ENCODE measurements around the gene LGI2. TPM values are rescaled to one million over a fixed set of nuclear protein-coding genes. Genes with fewer than 3 reads are reported as not detected.

The LGI2 gene
- total and polyA plus RNA-seq, 2 experiments from 2014 or later: 0.63 to 8.0 TPM

DNA sequence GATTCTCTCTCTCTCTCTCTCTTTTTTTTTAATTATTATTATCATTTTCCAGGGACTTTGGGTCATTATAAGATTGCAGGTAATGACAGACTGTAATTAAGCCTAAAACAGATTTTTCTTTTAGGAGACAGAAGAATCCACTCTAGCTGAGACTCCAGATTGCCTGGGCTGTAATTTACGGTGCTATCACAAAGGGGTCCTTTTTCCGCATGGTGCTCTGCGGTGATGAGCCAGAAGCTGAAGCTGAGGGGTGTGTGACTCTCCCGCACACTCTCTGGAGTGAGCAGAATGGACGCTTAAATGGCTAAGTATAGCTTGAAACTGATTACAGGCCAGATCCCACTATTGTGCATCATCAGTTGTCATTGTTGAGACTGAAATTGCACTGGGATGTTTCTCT lies 50.0 kb downstream of the LGI2 start (continued):
- TF ChIP-seq ZNF331 (CRISPR knock-in tag; IDR thresholded peaks at IDR 0.05; ENCODE audit: low read depth): no peak
- no peak for TF ChIP-seq ZNF114 (CRISPR knock-in tag; IDR thresholded peaks at IDR 0.05)

DNA sequence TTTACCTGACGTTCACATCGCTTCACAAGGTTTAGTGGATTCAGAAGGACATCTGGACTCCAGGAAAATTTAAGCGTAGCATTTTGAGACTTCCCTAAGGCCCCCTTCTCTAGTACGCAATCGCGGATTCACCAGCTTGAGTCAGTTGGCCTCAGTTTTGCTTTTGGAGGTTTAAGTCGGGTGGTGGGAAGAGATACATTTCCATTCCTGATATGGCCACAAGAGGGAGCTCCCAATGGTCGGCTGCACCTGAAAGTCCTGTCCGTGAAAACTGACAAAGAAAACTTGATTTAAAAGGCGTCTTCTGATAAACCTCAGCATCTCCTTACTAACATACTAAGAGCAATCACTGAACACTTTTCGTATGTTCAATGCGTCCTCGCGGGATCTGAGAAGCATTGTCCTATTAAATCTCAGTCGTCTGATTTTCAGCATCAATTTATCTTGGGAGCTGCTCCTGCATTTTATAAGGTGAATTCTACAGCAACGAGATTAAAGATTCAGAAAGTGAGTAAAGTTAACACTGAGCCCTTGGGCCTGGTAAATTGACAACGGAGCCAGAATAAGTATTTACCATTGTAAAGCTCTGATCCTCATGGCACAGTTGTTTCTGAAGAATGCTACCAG lies 50.6 kb downstream of the LGI2 start:
- H3K36me3 ChIP-seq (ENCODE audit: insufficient read depth): no peaks in the 10 kb centered on the region
- H3K4me3 Mint-ChIP-seq: no peak overlapping the region
- H3K4me3 ChIP-seq: no peak overlapping the region
- H3K27me3 ChIP-seq (ENCODE audit: insufficient read depth): no peaks in the 10 kb centered on the region
- no peaks in the 10 kb centered on the region for H3K4me1 ChIP-seq (ENCODE audit: insufficient read depth)
- TF ChIP-seq EZH2 (IDR thresholded peaks at IDR 0.05; ENCODE audit: low read depth, unreplicated experiment): no peak
- TF ChIP-seq, protein P1, sequence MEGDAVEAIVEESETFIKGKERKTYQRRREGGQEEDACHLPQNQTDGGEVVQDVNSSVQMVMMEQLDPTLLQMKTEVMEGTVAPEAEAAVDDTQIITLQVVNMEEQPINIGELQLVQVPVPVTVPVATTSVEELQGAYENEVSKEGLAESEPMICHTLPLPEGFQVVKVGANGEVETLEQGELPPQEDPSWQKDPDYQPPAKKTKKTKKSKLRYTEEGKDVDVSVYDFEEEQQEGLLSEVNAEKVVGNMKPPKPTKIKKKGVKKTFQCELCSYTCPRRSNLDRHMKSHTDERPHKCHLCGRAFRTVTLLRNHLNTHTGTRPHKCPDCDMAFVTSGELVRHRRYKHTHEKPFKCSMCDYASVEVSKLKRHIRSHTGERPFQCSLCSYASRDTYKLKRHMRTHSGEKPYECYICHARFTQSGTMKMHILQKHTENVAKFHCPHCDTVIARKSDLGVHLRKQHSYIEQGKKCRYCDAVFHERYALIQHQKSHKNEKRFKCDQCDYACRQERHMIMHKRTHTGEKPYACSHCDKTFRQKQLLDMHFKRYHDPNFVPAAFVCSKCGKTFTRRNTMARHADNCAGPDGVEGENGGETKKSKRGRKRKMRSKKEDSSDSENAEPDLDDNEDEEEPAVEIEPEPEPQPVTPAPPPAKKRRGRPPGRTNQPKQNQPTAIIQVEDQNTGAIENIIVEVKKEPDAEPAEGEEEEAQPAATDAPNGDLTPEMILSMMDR (conservative IDR thresholded peaks at IDR 0.05; ENCODE audit: low read depth in 2 of 2): peak; percentile 82 to 89
- H3K36me3 Mint-ChIP-seq (ENCODE audit: low read depth): no peaks in the 10 kb centered on the region
- H3K4me1 Mint-ChIP-seq: peaks cover 15% of the 10 kb centered on the region
- no peak overlapping the region for H2AFZ ChIP-seq
- H3K9me2 ChIP-seq (ENCODE audit: insufficient read depth): no peaks in the 10 kb centered on the region
- no peak overlapping the region for H3K4me2 ChIP-seq
- DNase-seq (ENCODE audit: low spot score) (peak; percentile 82), ATAC-seq (peak; percentile 83)
- no peak overlapping the region for H3K27ac ChIP-seq (ENCODE audit: low read depth)
- H4K20me1 ChIP-seq (replicated peaks; ENCODE audit: insufficient read depth): no peaks in the 10 kb centered on the region
- no peak overlapping the region for H3K27ac Mint-ChIP-seq
- H3K79me2 ChIP-seq (replicated peaks; ENCODE audit: insufficient read depth): no peaks in the 10 kb centered on the region
- no peaks in the 10 kb centered on the region for H3K27me3 Mint-ChIP-seq (ENCODE audit: insufficient read depth, low read depth, poor library complexity)
- H3K9me3 Mint-ChIP-seq: no peaks in the 10 kb centered on the region
- no peaks in the 10 kb centered on the region for H3F3A ChIP-seq (replicated peaks; ENCODE audit: low read depth)

DNA sequence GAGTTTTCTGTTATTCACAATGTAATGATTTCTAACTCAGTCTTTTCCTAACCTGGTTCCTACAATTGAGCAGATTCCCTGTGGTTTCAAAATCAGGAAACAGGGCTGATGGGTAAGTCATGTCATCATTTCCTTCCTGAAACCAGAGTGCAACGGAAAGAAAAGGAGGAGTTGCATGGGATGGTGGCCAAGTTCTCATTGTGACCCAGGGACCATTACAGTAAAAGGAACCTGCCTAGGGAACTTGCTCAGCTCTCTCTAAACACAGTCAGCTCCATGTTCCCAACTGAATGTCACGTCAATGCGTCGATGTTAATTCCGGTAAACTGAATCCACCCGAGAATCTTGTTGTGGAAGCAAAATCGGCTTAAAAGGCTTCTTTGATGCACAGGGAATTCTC lies 51.2 kb downstream of the LGI2 start:
- Mint-ChIP-seq H3K27me3 (ENCODE audit: insufficient read depth, low read depth, poor library complexity) (no peaks in the 10 kb centered on the region), H3K36me3 (ENCODE audit: low read depth) (no peaks in the 10 kb centered on the region), H3K27ac (no peak overlapping the region), H3K9me3 (no peaks in the 10 kb centered on the region), H3K4me1 (peaks cover 15% of the 10 kb centered on the region), H3K4me3 (no peak overlapping the region)
- Histone ChIP-seq H3F3A (replicated peaks; ENCODE audit: low read depth) (no peaks in the 10 kb centered on the region), H3K4me1 (ENCODE audit: insufficient read depth) (no peaks in the 10 kb centered on the region), H3K9me2 (ENCODE audit: insufficient read depth) (no peaks in the 10 kb centered on the region), H3K27ac (ENCODE audit: low read depth) (no peak overlapping the region), H3K36me3 (ENCODE audit: insufficient read depth) (no peaks in the 10 kb centered on the region), H3K4me2 (no peak overlapping the region), H3K4me3 (no peak overlapping the region), H3K79me2 (replicated peaks; ENCODE audit: insufficient read depth) (no peaks in the 10 kb centered on the region), H2AFZ (no peak overlapping the region), H3K27me3 (ENCODE audit: insufficient read depth) (no peaks in the 10 kb centered on the region), H4K20me1 (replicated peaks; ENCODE audit: insufficient read depth) (no peaks in the 10 kb centered on the region)
- ATAC-seq (no peak), DNase-seq (ENCODE audit: low spot score) (no peak)
- TF ChIP-seq, protein P1 (conservative IDR thresholded peaks at IDR 0.05; ENCODE audit: low read depth in 2 of 2): no peak
- TF ChIP-seq, protein P2, sequence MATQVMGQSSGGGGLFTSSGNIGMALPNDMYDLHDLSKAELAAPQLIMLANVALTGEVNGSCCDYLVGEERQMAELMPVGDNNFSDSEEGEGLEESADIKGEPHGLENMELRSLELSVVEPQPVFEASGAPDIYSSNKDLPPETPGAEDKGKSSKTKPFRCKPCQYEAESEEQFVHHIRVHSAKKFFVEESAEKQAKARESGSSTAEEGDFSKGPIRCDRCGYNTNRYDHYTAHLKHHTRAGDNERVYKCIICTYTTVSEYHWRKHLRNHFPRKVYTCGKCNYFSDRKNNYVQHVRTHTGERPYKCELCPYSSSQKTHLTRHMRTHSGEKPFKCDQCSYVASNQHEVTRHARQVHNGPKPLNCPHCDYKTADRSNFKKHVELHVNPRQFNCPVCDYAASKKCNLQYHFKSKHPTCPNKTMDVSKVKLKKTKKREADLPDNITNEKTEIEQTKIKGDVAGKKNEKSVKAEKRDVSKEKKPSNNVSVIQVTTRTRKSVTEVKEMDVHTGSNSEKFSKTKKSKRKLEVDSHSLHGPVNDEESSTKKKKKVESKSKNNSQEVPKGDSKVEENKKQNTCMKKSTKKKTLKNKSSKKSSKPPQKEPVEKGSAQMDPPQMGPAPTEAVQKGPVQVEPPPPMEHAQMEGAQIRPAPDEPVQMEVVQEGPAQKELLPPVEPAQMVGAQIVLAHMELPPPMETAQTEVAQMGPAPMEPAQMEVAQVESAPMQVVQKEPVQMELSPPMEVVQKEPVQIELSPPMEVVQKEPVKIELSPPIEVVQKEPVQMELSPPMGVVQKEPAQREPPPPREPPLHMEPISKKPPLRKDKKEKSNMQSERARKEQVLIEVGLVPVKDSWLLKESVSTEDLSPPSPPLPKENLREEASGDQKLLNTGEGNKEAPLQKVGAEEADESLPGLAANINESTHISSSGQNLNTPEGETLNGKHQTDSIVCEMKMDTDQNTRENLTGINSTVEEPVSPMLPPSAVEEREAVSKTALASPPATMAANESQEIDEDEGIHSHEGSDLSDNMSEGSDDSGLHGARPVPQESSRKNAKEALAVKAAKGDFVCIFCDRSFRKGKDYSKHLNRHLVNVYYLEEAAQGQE (IDR thresholded peaks at IDR 0.05; ENCODE audit: unreplicated experiment): no peak
